ENCODE data around the gene OBP2A.

OBP2A gene

DNA sequence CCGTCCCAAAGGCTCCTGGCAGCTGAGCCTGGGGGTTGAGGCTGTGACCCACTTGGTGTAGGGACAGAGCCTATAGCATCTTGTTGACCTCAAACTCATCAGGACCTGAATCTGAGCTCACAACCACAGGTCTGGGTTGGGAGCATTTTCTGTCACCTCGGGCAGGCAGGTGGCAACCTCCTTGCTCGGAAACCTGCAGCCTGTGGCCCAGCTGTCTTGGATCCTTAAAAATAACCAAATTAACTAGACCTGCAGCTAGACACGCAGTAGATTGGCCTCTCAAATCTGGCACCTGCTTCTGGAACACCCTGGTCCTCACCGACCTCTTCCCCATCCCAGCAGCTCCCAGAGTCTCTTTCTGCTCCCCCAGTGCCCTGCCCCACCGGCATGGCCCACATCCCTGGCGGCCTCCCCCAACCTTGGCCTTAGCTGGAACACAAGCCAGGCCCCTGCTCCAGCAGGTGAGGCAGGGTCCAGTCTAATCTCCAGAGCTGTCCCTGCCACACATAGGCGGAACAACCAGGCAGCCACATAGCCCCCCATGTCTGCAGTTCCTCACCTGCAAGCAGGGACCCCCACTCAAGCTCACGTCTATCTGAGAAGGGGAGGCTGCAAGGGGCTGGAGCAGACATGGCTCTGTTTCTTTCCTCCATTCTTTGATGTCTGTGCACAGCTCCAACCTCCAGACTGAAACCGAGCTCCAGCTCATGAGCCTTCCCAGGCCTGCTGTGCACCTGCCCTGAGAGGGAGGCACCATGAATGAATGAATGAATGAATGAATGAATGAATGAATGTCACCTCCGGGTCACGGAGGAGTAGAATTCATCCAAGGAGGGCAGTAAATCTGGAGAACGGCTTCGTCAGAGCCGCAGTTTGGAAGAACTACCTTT, 43.9 kb downstream of the OBP2A start:
- no peaks in the 10 kb centered on the region for H3K4me1 ChIP-seq (ENCODE audit: control insufficient read depth, insufficient read depth, low read length)
- H3K36me3 ChIP-seq (ENCODE audit: control insufficient read depth, insufficient read depth, low read length): no peaks in the 10 kb centered on the region
- no peak overlapping the region for H3K4me3 ChIP-seq (ENCODE audit: low read length)
- no peaks in the 10 kb centered on the region for H3K27me3 ChIP-seq (ENCODE audit: control insufficient read depth, insufficient read depth, low read length)
- H3K9ac ChIP-seq (ENCODE audit: low read length): no peak overlapping the region
- H3K9me3 ChIP-seq (ENCODE audit: control insufficient read depth, low read length): no peaks in the 10 kb centered on the region

DNA sequence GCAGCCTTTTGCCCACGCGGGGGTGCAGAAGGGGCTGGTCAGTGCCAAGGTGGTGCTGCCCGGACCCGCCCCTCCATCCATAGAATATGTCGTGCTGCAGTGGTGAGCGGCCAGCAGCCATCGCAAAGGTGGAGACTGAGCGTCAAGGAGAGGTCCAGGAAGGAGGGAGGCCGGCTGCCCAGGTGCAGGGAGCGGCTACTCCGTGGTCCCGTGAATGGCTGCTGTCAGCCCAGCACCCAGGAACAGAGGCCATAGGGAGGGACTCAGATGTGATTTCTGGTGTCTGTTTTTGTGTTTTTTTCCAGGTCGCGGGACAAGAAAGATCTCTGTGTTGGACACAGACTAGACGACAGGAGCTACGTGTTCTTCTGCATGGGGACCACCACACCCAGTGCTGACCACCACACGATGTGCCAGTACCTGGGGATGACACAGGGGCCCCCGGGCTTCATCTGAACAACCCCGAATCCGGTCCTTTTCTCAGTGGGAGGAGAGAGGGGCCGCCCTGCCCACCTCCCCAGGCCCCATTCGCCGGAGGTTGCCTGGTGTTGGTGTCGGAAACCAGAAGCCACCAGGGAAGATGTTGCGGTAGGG, 44.7 kb downstream of the OBP2A start:
- Histone ChIP-seq H3K9ac (ENCODE audit: low read length) (no peak overlapping the region), H3K4me3 (ENCODE audit: low read length) (no peak overlapping the region), H3K36me3 (ENCODE audit: control insufficient read depth, insufficient read depth, low read length) (no peaks in the 10 kb centered on the region), H3K4me1 (ENCODE audit: control insufficient read depth, insufficient read depth, low read length) (no peaks in the 10 kb centered on the region), H3K27me3 (ENCODE audit: control insufficient read depth, insufficient read depth, low read length) (no peaks in the 10 kb centered on the region), H3K9me3 (ENCODE audit: control insufficient read depth, low read length) (no peaks in the 10 kb centered on the region)

- Histone ChIP-seq H3K27me3 (ENCODE audit: control insufficient read depth, insufficient read depth, low read length) (no peaks in the 10 kb centered on the region), H3K9ac (ENCODE audit: low read length) (no peak overlapping the region), H3K4me3 (ENCODE audit: low read length) (no peak overlapping the region), H3K9me3 (ENCODE audit: control insufficient read depth, low read length) (no peaks in the 10 kb centered on the region), H3K36me3 (ENCODE audit: control insufficient read depth, insufficient read depth, low read length) (no peaks in the 10 kb centered on the region), H3K4me1 (ENCODE audit: control insufficient read depth, insufficient read depth, low read length) (no peaks in the 10 kb centered on the region)
Measured at GRCh38 chr9:135591506-135592330, 45.8 kb downstream of the OBP2A start.

GRCh38 chr9:135592331-135592590, 46.3 kb downstream of the OBP2A start:
- Histone ChIP-seq H3K4me1 (ENCODE audit: control insufficient read depth, insufficient read depth, low read length) (no peaks in the 10 kb centered on the region), H3K9me3 (ENCODE audit: control insufficient read depth, low read length) (no peaks in the 10 kb centered on the region), H3K27me3 (ENCODE audit: control insufficient read depth, insufficient read depth, low read length) (no peaks in the 10 kb centered on the region), H3K4me3 (ENCODE audit: low read length) (no peak overlapping the region), H3K36me3 (ENCODE audit: control insufficient read depth, insufficient read depth, low read length) (no peaks in the 10 kb centered on the region), H3K9ac (ENCODE audit: low read length) (no peak overlapping the region)

- H3K9me3 ChIP-seq (ENCODE audit: control insufficient read depth, low read length): no peaks in the 10 kb centered on the region
- no peak overlapping the region for H3K9ac ChIP-seq (ENCODE audit: low read length)
- no peaks in the 10 kb centered on the region for H3K27me3 ChIP-seq (ENCODE audit: control insufficient read depth, insufficient read depth, low read length)
- H3K4me3 ChIP-seq (ENCODE audit: low read length): no peak overlapping the region
- no peaks in the 10 kb centered on the region for H3K36me3 ChIP-seq (ENCODE audit: control insufficient read depth, insufficient read depth, low read length)
- H3K4me1 ChIP-seq (ENCODE audit: control insufficient read depth, insufficient read depth, low read length): no peaks in the 10 kb centered on the region
Measured at GRCh38 chr9:135592625-135593024, 46.7 kb downstream of the OBP2A start.

GRCh38 chr9:135596211-135596610, 50.3 kb downstream of the OBP2A start:
- H3K9ac ChIP-seq (ENCODE audit: low read length): no peak overlapping the region
- H3K27me3 ChIP-seq (ENCODE audit: control insufficient read depth, insufficient read depth, low read length): no peaks in the 10 kb centered on the region
- H3K36me3 ChIP-seq (ENCODE audit: control insufficient read depth, insufficient read depth, low read length): no peaks in the 10 kb centered on the region
- no peaks in the 10 kb centered on the region for H3K9me3 ChIP-seq (ENCODE audit: control insufficient read depth, low read length)
- H3K4me1 ChIP-seq (ENCODE audit: control insufficient read depth, insufficient read depth, low read length): no peaks in the 10 kb centered on the region
- H3K4me3 ChIP-seq (ENCODE audit: low read length): no peak overlapping the region
